Peyer's patch (tissue), 4 donors: ENCODE results near the gene LYZL4.

Source experiments
- POLR2A ChIP-seq, 2 donors: fragments of 450-650 bp; IDR thresholded peaks; one replicate each; pipeline ENCODE4 v1.5.1; 2017; ENCODE audit warnings: antibody characterized with exemption in 2 of 2, mild to moderate bottlenecking in 2 of 2, moderate library complexity in 2 of 2
- TF ChIP-seq, protein P1 (sequence below), 6 experiments: fragments of 450-650 bp in 4 of 6; fragments of 200-600 bp in 2 of 6; sonication (generic) in 1 of 6; IDR thresholded peaks; one replicate each; pipeline ENCODE4 v1.5.1; 2017 to 2019; ENCODE audit warnings: antibody characterized with exemption in 6 of 6, mild to moderate bottlenecking in 3 of 6, moderate library complexity in 1 of 6

DNA sequence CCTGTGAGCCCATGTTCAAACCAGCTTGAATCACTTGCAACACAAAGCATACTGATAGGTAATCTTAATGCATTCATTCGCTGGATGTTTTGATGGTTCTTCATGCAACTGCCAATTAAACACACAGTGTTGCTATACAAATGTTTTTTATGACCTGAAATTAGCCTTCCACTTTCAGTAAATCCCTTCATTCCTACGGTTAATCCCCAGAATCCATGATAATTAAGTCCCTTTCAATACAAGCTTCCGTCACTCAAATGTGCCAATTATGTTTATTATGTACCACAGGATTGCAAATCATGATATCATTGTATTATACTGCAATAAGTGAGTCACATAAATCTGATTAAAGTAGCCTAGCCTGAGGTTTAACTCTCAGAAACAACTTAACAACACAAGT lies 14.5 kb upstream of the LYZL4 start:
- TF ChIP-seq, protein P1, sequence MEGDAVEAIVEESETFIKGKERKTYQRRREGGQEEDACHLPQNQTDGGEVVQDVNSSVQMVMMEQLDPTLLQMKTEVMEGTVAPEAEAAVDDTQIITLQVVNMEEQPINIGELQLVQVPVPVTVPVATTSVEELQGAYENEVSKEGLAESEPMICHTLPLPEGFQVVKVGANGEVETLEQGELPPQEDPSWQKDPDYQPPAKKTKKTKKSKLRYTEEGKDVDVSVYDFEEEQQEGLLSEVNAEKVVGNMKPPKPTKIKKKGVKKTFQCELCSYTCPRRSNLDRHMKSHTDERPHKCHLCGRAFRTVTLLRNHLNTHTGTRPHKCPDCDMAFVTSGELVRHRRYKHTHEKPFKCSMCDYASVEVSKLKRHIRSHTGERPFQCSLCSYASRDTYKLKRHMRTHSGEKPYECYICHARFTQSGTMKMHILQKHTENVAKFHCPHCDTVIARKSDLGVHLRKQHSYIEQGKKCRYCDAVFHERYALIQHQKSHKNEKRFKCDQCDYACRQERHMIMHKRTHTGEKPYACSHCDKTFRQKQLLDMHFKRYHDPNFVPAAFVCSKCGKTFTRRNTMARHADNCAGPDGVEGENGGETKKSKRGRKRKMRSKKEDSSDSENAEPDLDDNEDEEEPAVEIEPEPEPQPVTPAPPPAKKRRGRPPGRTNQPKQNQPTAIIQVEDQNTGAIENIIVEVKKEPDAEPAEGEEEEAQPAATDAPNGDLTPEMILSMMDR (IDR thresholded peaks at IDR 0.05), result no peak
- no peak for TF ChIP-seq POLR2A (IDR thresholded peaks at IDR 0.05)
